Psoas muscle (tissue), 8 donors: ENCODE results near the gene PPP6R3. TPM values are rescaled to one million over a fixed set of nuclear protein-coding genes. Genes with fewer than 3 reads are reported as not detected.

ENCODE experiments used
- ATAC-seq, 4 donors: fragments of 200-7000 bp; cut with Tn5 transposase; one replicate each; pipeline ENCODE4 v1.9.1; 2020; ENCODE audit warnings: moderate library complexity in 3 of 4, mild to moderate bottlenecking in 2 of 4
- DNase-seq, 2 donors: peaks; one replicate each; pipeline ENCODE4 v3.0.0-alpha.2; 2020
- H3K27ac ChIP-seq: fragments of 200-600 bp; one replicate; pipeline ENCODE4 v1.8.0; 2022
- H3K27me3 ChIP-seq, 3 donors: fragments of 200-600 bp in 1 of 3; one replicate each; pipeline versions ENCODE4 v1.6.1 to v1.8.0; 2013 to 2022; ENCODE audit warnings: low read length in 2 of 3, mild to moderate bottlenecking in 2 of 3, moderate library complexity in 1 of 3; ENCODE audit not compliant: insufficient read depth in 3 of 3
- H3K36me3 ChIP-seq, 2 donors: fragments of 200-600 bp in 1 of 2; one replicate each; pipeline versions ENCODE4 v1.6.1 to v1.8.0; 2013 to 2022; ENCODE audit warnings: low read depth in 1 of 2, mild to moderate bottlenecking in 1 of 2, moderate library complexity in 1 of 2; ENCODE audit not compliant: insufficient read depth in 1 of 2
- H3K4me1 ChIP-seq: fragments of 200-600 bp; one replicate; pipeline ENCODE4 v1.8.0; 2022
- H3K4me3 ChIP-seq: fragments of 200-600 bp; one replicate; pipeline ENCODE4 v1.8.0; 2022; ENCODE audit warnings: mild to moderate bottlenecking
- H3K9me3 ChIP-seq: fragments of 200-600 bp; one replicate; pipeline ENCODE4 v1.8.0; 2022
- CTCF ChIP-seq: fragments of 200-600 bp; IDR thresholded peaks from one replicate; pipeline ENCODE4 v1.8.0; 2022; ENCODE audit warnings: antibody characterized with exemption
- WGBS, 3 donors: extraction: QIAGEN DNeasy Blood & Tissue Kit; methylation state at CpG; one replicate each; pipeline versions ENCODE4 v1.1.6 to v1.1.7; 2013; 5-methylcytosine and 5-hydroxymethylcytosine counted together
- intact Hi-C, 2 donors: fragments of 100-400 bp; cut with DNase I; formaldehyde crosslinking; loops; one replicate each; pipeline versions ENCODE4 v1.11.0 to v1.14.2; 2022
- polyA plus RNA-seq, 3 donors: library from polyadenylated mRNA; stranded (reverse); fragments of 200-250 nt; gene quantifications; one replicate each; pipeline ENCODE4 v1.2.3, GENCODE V29; 2013
- total RNA-seq, 4 donors: library from RNA; stranded (reverse); fragmentation: NEBNext Ultra II Directional in 2 of 4; extraction: Animal tissue kit (Norgen Biotek cat#: 25700) in 2 of 4; gene quantifications; one replicate each; pipeline versions ENCODE4 v1.2.1 to v1.2.4, GENCODE V29; 2021 to 2023
- donor health status: healthy with polysubstance abuse.
- donor health status: DM: no; HTN: no; CAD: no; lungs with moderate emphysema.
- donor health status: Bipolar disorder and iron deficiency.
- donor health status: healthy.
- donor health status: DM: yes; HTN: yes; CAD: no.
- donor health status: DM: no; HTN: no; CAD: no.
- donor health status: DM: no; HTN: no; CAD: no.
- donor health status: DM: yes; HTN: yes; CAD: no.

PPP6R3 gene
- total and polyA plus RNA-seq, 7 donors: 19.7 to 102 (median 58.8) TPM

GRCh38 chr11:68467201-68467834, 6.8 kb downstream of the PPP6R3 start:
- Histone ChIP-seq H3K4me3 (peak overlapping the region; percentile 12), H3K9me3 (no peaks in the 10 kb centered on the region), H3K4me1 (peaks cover 97% of the 10 kb centered on the region), H3K36me3 (no peaks in the 10 kb centered on the region), H3K27ac (peak overlapping the region; percentile 44), H3K27me3 (no peaks in the 10 kb centered on the region)
- no peak for TF ChIP-seq CTCF
- ATAC-seq: no peak
- intact Hi-C loops: loop anchor here (5.0 to 10.0 kb wide), 3 partner anchors 57 to 110 kb away; no protein-coding TSS in a partner anchor
- 53 to 70% (median 53%) methylated on average over 8 of the region's 8 CpGs for WGBS, 3 donors
- no peak for DNase-seq

- no peak for DNase-seq
- H3K4me1 ChIP-seq: peaks cover 95% of the 10 kb centered on the region
- ATAC-seq: no peak
- H3K9me3 ChIP-seq: no peaks in the 10 kb centered on the region
- H3K36me3 ChIP-seq: peaks cover 0 to 2% of the 10 kb centered on the region in 2 donors
- H3K27me3 ChIP-seq: no peaks in the 10 kb centered on the region
- WGBS, 3 donors: 40 to 48% (median 45%) methylated on average over 3 of the region's 3 CpGs
- intact Hi-C loops: loop anchor here (5.0 to 10.0 kb wide), 3 partner anchors 56 to 109 kb away; no protein-coding TSS in a partner anchor
- H3K27ac ChIP-seq: no peak overlapping the region
- no peak overlapping the region for H3K4me3 ChIP-seq
- TF ChIP-seq CTCF: no peak
These were observed 7.8 kb downstream of the PPP6R3 start for GRCh38 chr11:68468217-68468828.

GRCh38 chr11:68469122-68469521, 8.6 kb downstream of the PPP6R3 start:
- no peak for TF ChIP-seq CTCF
- WGBS, 3 donors: 22 to 43% (median 26%) methylated on average over 2 of the region's 2 CpGs
- no peak for ATAC-seq
- no peak for DNase-seq
- peaks cover 92% of the 10 kb centered on the region for H3K4me1 ChIP-seq
- no peaks in the 10 kb centered on the region for H3K9me3 ChIP-seq
- intact Hi-C loops: loop anchor here (5.0 to 10.0 kb wide), 3 partner anchors 56 to 108 kb away; no protein-coding TSS in a partner anchor
- H3K27ac ChIP-seq: peak overlapping the region; percentile 19
- H3K4me3 ChIP-seq: peak overlapping the region; percentile 15
- H3K36me3 ChIP-seq: peaks cover 0 to 3% of the 10 kb centered on the region in 2 donors
- H3K27me3 ChIP-seq: no peaks in the 10 kb centered on the region

GRCh38 chr11:68469642-68470041, 9.1 kb downstream of the PPP6R3 start:
- no peak for ATAC-seq
- peak overlapping the region; percentile 19 for H3K27ac ChIP-seq
- TF ChIP-seq CTCF: no peak
- H3K9me3 ChIP-seq: no peaks in the 10 kb centered on the region
- intact Hi-C loops: loop anchor here (5.0 to 10.0 kb wide), 3 partner anchors 55 to 108 kb away; no protein-coding TSS in a partner anchor
- DNase-seq: no peak
- H3K36me3 ChIP-seq: peaks cover 0 to 3% of the 10 kb centered on the region in 2 donors
- no peak overlapping the region for H3K4me3 ChIP-seq
- H3K4me1 ChIP-seq: peaks cover 87% of the 10 kb centered on the region
- WGBS, 3 donors: 36 to 74% (median 50%) methylated on average over 1 of the region's 1 CpG
- H3K27me3 ChIP-seq: no peaks in the 10 kb centered on the region
